Smooth muscle cell (in vitro differentiated cells): ENCODE measurements around the gene ABCC4. TPM values are rescaled to one million over a fixed set of nuclear protein-coding genes. Genes with fewer than 3 reads are reported as not detected.

Experiments used
- DNase-seq: peaks from one replicate; lab custom pipeline; 2025; ENCODE audit not compliant: unreplicated experiment; lab: John Stamatoyannopoulos, UW
- H2AFZ ChIP-seq: fragments of 200-600 bp; sonication (generic); 2 replicates; pipeline ENCODE4 v1.6.0; 2016; ENCODE audit warnings: antibody characterized with exemption, low read depth, mild to moderate bottlenecking
- H3F3A ChIP-seq: fragments of 200-600 bp; sonication (generic); 2 replicates; pipeline ENCODE4 v1.6.0; 2017; ENCODE audit warnings: antibody characterized with exemption, low read depth
- H3K27ac ChIP-seq: fragments of 200-600 bp; sonication (generic); 2 replicates; pipeline ENCODE4 v1.5.1; 2016; ENCODE audit warnings: low read depth, mild to moderate bottlenecking
- H3K27me3 ChIP-seq: fragments of 200-600 bp; sonication (generic); 2 replicates; pipeline ENCODE4 v1.6.1; 2016; ENCODE audit warnings: low read depth, mild to moderate bottlenecking
- H3K36me3 ChIP-seq: fragments of 200-600 bp; sonication (generic); 2 replicates; pipeline ENCODE4 v1.5.1; 2016; ENCODE audit warnings: low read depth
- H3K4me1 ChIP-seq: fragments of 200-600 bp; sonication (generic); 2 replicates; pipeline ENCODE4 v1.5.1; 2016; ENCODE audit warnings: low read depth
- H3K4me2 ChIP-seq: fragments of 200-600 bp; sonication (generic); 2 replicates; pipeline ENCODE4 v1.6.0; 2016; ENCODE audit warnings: mild to moderate bottlenecking
- H3K4me3 ChIP-seq: fragments of 200-600 bp; sonication (generic); 2 replicates; pipeline ENCODE4 v1.5.1; 2016; ENCODE audit warnings: mild to moderate bottlenecking
- H3K79me2 ChIP-seq: fragments of 200-600 bp; sonication (generic); 2 replicates; pipeline ENCODE4 v1.6.0; 2016; ENCODE audit warnings: low read depth, mild to moderate bottlenecking
- H3K9ac ChIP-seq: fragments of 200-600 bp; sonication (generic); 2 replicates; pipeline ENCODE4 v1.6.0; 2016; ENCODE audit warnings: low read depth
- H3K9me3 ChIP-seq: fragments of 200-600 bp; sonication (generic); replicated peaks from 2 replicates; pipeline ENCODE4 v1.5.1; 2016; ENCODE audit warnings: low read depth
- H4K20me1 ChIP-seq: fragments of 200-600 bp; sonication (generic); 2 replicates; pipeline ENCODE4 v1.6.0; 2016; ENCODE audit warnings: low read depth
- CTCF ChIP-seq: fragments of 200-600 bp; sonication (generic); IDR thresholded peaks from 2 replicates; pipeline ENCODE4 v1.5.1; 2017; ENCODE audit warnings: borderline replicate concordance, mild to moderate bottlenecking, antibody characterized with exemption; ENCODE audit not compliant: insufficient read depth, poor library complexity, severe bottlenecking
- WGBS: methylation state at CpG from one replicate; pipeline ENCODE4 v1.1.7; 2016; ENCODE audit warnings: low lambda C conversion rate; 5-methylcytosine and 5-hydroxymethylcytosine counted together
- polyA plus RNA-seq: library from polyadenylated mRNA; unstranded; fragments of >200 nt; fragmentation: Nextera tagmentation; extraction: Ambion mirVana; gene quantifications from 2 replicates; pipeline ENCODE4 v1.2.1, GENCODE V29; 2016
- total RNA-seq: library from RNA; depleted of rRNA; stranded (reverse); fragments of >200 nt; gene quantifications from 2 replicates; pipeline ENCODE4 v1.2.3, GENCODE V29; 2014

The ABCC4 gene
- total and polyA plus RNA-seq, 2 experiments from 2014 or later = 11.9 to 37.7 TPM

GRCh38 chr13:95056266-95056665, 245.0 kb downstream of the ABCC4 start:
- H3F3A ChIP-seq = no peaks in the 10 kb centered on the region
- no peaks in the 10 kb centered on the region for H4K20me1 ChIP-seq
- H3K4me3 ChIP-seq = no peak overlapping the region
- no peak for DNase-seq
- no peak overlapping the region for H3K9ac ChIP-seq
- H3K4me1 ChIP-seq = peaks cover 16% of the 10 kb centered on the region
- H3K79me2 ChIP-seq = no peaks in the 10 kb centered on the region
- H3K27ac ChIP-seq = no peak overlapping the region
- no peaks in the 10 kb centered on the region for H3K27me3 ChIP-seq
- no peak overlapping the region for H2AFZ ChIP-seq
- no peak for TF ChIP-seq CTCF
- no peaks in the 10 kb centered on the region for H3K9me3 ChIP-seq
- no peaks in the 10 kb centered on the region for H3K36me3 ChIP-seq
- no peak overlapping the region for H3K4me2 ChIP-seq
- 72% methylated on average over 1 of the region's 1 CpG for WGBS

GRCh38 chr13:95050800-95051615, 250.2 kb downstream of the ABCC4 start:
- no peak overlapping the region for H2AFZ ChIP-seq
- H3K36me3 ChIP-seq = no peaks in the 10 kb centered on the region
- H3K4me2 ChIP-seq = no peak overlapping the region
- H3K27ac ChIP-seq = no peak overlapping the region
- 83% methylated on average over 3 of the region's 3 CpGs for WGBS
- H3K79me2 ChIP-seq = no peaks in the 10 kb centered on the region
- H3K9ac ChIP-seq = no peak overlapping the region
- DNase-seq = no peak
- no peaks in the 10 kb centered on the region for H3K27me3 ChIP-seq
- no peaks in the 10 kb centered on the region for H3F3A ChIP-seq
- no peak overlapping the region for H3K4me3 ChIP-seq
- H3K4me1 ChIP-seq = peaks cover 3% of the 10 kb centered on the region
- H4K20me1 ChIP-seq = no peaks in the 10 kb centered on the region
- no peak for TF ChIP-seq CTCF
- H3K9me3 ChIP-seq = no peaks in the 10 kb centered on the region

- H3K27ac ChIP-seq = no peak overlapping the region
- H3K4me1 ChIP-seq = no peaks in the 10 kb centered on the region
- H3K4me3 ChIP-seq = no peak overlapping the region
- H3F3A ChIP-seq = no peaks in the 10 kb centered on the region
- no peaks in the 10 kb centered on the region for H3K27me3 ChIP-seq
- no peak for DNase-seq
- H3K9ac ChIP-seq = no peak overlapping the region
- TF ChIP-seq CTCF = no peak
- no peaks in the 10 kb centered on the region for H3K36me3 ChIP-seq
- H2AFZ ChIP-seq = no peak overlapping the region
- H4K20me1 ChIP-seq = no peaks in the 10 kb centered on the region
- 73% methylated on average over 1 of the region's 1 CpG for WGBS
- no peaks in the 10 kb centered on the region for H3K79me2 ChIP-seq
- no peaks in the 10 kb centered on the region for H3K9me3 ChIP-seq
- H3K4me2 ChIP-seq = no peak overlapping the region
Measured at GRCh38 chr13:95049772-95050171, 251.5 kb downstream of the ABCC4 start.
